GM04503 (cell line): ENCODE measurements around the gene SORT1.
"Not testable (repeated sequence)": the region's sequence is repeated elsewhere in the genome, so short reads cannot be mapped to it uniquely, and the experiment has no call there.

Source experiments
- DNase-seq: peaks from one replicate; pipeline ENCODE4 v3.0.0-alpha.2; 2012; ENCODE audit warnings: low read depth

Gene SORT1

GRCh38 chr1:109396871-109397580 lies 692 bp downstream of the SORT1 start:
- no peak for DNase-seq

GRCh38 chr1:109396513-109396839 lies 1.2 kb downstream of the SORT1 start:
- DNase-seq = no peak

GRCh38 chr1:109395602-109396512 lies 1.9 kb downstream of the SORT1 start:
- no peak for DNase-seq

- not testable (repeated sequence) for DNase-seq
Observed at GRCh38 chr1:109395282-109395599, 2.5 kb downstream of the SORT1 start.

- DNase-seq = no peak
Observed at GRCh38 chr1:109394591-109395281, 3.0 kb downstream of the SORT1 start.

- no peak for DNase-seq
Observed at GRCh38 chr1:109393617-109394233, 4.0 kb downstream of the SORT1 start.

- DNase-seq = no peak
Observed at GRCh38 chr1:109392788-109393616, 4.7 kb downstream of the SORT1 start.

GRCh38 chr1:109392037-109392787 lies 5.5 kb downstream of the SORT1 start:
- DNase-seq = no peak

- no peak for DNase-seq
Observed at GRCh38 chr1:109391626-109392025, 6.1 kb downstream of the SORT1 start.

GRCh38 chr1:109391157-109391556 lies 6.6 kb downstream of the SORT1 start:
- no peak for DNase-seq

- DNase-seq = no peak
Observed at GRCh38 chr1:109389638-109390341, 7.9 kb downstream of the SORT1 start.

GRCh38 chr1:109388884-109389637 lies 8.7 kb downstream of the SORT1 start:
- no peak for DNase-seq

- no peak for DNase-seq
Observed at GRCh38 chr1:109388208-109388711, 9.5 kb downstream of the SORT1 start.

GRCh38 chr1:109386054-109386717 lies 11.5 kb downstream of the SORT1 start:
- DNase-seq = no peak

- no peak for DNase-seq
Observed at GRCh38 chr1:109385417-109385816, 12.3 kb downstream of the SORT1 start.

- DNase-seq = no peak
Observed at GRCh38 chr1:109383854-109384253, 13.9 kb downstream of the SORT1 start.

- DNase-seq = no peak
Observed at GRCh38 chr1:109383087-109383779, 14.5 kb downstream of the SORT1 start.

- no peak for DNase-seq
Observed at GRCh38 chr1:109381573-109381972, 16.1 kb downstream of the SORT1 start.
